Sigmoid colon (tissue), 4 donors: ENCODE measurements around the gene TERF2IP.

Experiments
- EP300 ChIP-seq, 4 donors: sonication (generic); formaldehyde crosslinking; IDR thresholded peaks; one replicate each; pipeline ENCODE4 v1.6.1; 2017; ENCODE audit warnings: antibody characterized with exemption in 4 of 4
- POLR2A ChIP-seq, 2 donors: fragments of 450-650 bp; IDR thresholded peaks; one replicate each; pipeline ENCODE4 v1.6.1; 2016; ENCODE audit warnings: antibody characterized with exemption in 2 of 2, mild to moderate bottlenecking in 2 of 2, moderate library complexity in 2 of 2
- POLR2AphosphoS5 ChIP-seq, 4 donors: sonication (generic); formaldehyde crosslinking; IDR thresholded peaks; one replicate each; pipeline ENCODE4 v1.6.1; 2017; ENCODE audit warnings: antibody characterized with exemption in 4 of 4
- TF ChIP-seq, protein P1 (sequence below), 4 experiments: fragments of 450-650 bp in 3 of 4; fragments of 200-600 bp in 1 of 4; IDR thresholded peaks; one replicate each; pipeline ENCODE4 v1.5.1; 2016 to 2019; ENCODE audit warnings: antibody characterized with exemption in 4 of 4, mild to moderate bottlenecking in 3 of 4, moderate library complexity in 2 of 4

GRCh38 chr16:75667503-75667902 lies 19.9 kb downstream of the TERF2IP start:
- TF ChIP-seq POLR2A (IDR thresholded peaks at IDR 0.05), result no peak
- TF ChIP-seq, protein P1, sequence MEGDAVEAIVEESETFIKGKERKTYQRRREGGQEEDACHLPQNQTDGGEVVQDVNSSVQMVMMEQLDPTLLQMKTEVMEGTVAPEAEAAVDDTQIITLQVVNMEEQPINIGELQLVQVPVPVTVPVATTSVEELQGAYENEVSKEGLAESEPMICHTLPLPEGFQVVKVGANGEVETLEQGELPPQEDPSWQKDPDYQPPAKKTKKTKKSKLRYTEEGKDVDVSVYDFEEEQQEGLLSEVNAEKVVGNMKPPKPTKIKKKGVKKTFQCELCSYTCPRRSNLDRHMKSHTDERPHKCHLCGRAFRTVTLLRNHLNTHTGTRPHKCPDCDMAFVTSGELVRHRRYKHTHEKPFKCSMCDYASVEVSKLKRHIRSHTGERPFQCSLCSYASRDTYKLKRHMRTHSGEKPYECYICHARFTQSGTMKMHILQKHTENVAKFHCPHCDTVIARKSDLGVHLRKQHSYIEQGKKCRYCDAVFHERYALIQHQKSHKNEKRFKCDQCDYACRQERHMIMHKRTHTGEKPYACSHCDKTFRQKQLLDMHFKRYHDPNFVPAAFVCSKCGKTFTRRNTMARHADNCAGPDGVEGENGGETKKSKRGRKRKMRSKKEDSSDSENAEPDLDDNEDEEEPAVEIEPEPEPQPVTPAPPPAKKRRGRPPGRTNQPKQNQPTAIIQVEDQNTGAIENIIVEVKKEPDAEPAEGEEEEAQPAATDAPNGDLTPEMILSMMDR (IDR thresholded peaks at IDR 0.05), result no peak
- no peak for TF ChIP-seq EP300 (IDR thresholded peaks at IDR 0.05)
- no peak for TF ChIP-seq POLR2AphosphoS5 (IDR thresholded peaks at IDR 0.05)
